ENCODE data around the gene VANGL1. TPM values are rescaled to one million over a fixed set of nuclear protein-coding genes. Genes with fewer than 3 reads are reported as not detected.

The VANGL1 gene
- total and polyA plus RNA-seq, 2 of the 4 experiments (the other 2 are of a cell fraction): 6.1 to 6.7 TPM

GRCh38 chr1:115604508-115604907 is 37.3 kb upstream of the VANGL1 start:
- Histone ChIP-seq H2BK20ac (ENCODE audit: low read depth, low read length) (no peak overlapping the region), H3K27ac (ENCODE audit: insufficient read depth, low read length) (no peak overlapping the region), H3K36me3 (ENCODE audit: control insufficient read depth, insufficient read depth, low read length) (no peaks in the 10 kb centered on the region), H3K14ac (replicated peaks; ENCODE audit: low read depth, low read length) (no peak overlapping the region), H3K4me1 (ENCODE audit: control insufficient read depth, insufficient read depth, low read length) (peaks cover 1% of the 10 kb centered on the region; the same call in 1 of the 2 replicates), H2AK9ac (replicated peaks; ENCODE audit: low read depth, low read length, poor library complexity) (no peak overlapping the region), H3K4ac (ENCODE audit: low read depth, low read length) (no peak overlapping the region), H2BK5ac (ENCODE audit: low read depth, low read length, poor library complexity, severe bottlenecking) (no peak overlapping the region), H3K4me3 (ENCODE audit: insufficient read depth, low read depth, low read length) (no peak overlapping the region), H3K79me1 (ENCODE audit: low read depth in 1 of 2, low read length in 2 of 2) (no peaks in the 10 kb centered on the region), H4K91ac (ENCODE audit: insufficient read depth, low read depth, low read length) (no peak overlapping the region), H3K56ac (ENCODE audit: extremely low read depth, insufficient read depth, low read length) (no peak overlapping the region), H4K20me1 (ENCODE audit: insufficient read depth, low read length) (no peaks in the 10 kb centered on the region), H3K9me1 (ENCODE audit: insufficient read depth, low read length) (no peaks in the 10 kb centered on the region), H4K8ac (ENCODE audit: low read depth in 2 of 2, low read length in 2 of 2) (no peak overlapping the region), H2BK15ac (ENCODE audit: low read depth, low read length) (no peak overlapping the region), H3K9ac (ENCODE audit: low read depth, low read length) (no peak overlapping the region), H3K23ac (ENCODE audit: low read depth, low read length) (no peak overlapping the region), H4K5ac (ENCODE audit: low read depth, low read length) (no peak overlapping the region), H3K27me3 (ENCODE audit: control insufficient read depth, insufficient read depth, low read length) (peaks cover 13% of the 10 kb centered on the region), H3K4me2 (ENCODE audit: low read depth, low read length) (no peak overlapping the region), H2BK120ac (ENCODE audit: low read depth, low read length) (no peak overlapping the region), H3K18ac (ENCODE audit: low read depth, low read length) (no peak overlapping the region), H2AK5ac (ENCODE audit: low read depth, low read length) (no peak overlapping the region), H2AFZ (replicated peaks; ENCODE audit: low read length, poor library complexity) (no peak overlapping the region), H3K9me3 (ENCODE audit: control insufficient read depth, insufficient read depth, low read length) (no peaks in the 10 kb centered on the region)
- in situ Hi-C loops (cut with MboI; ENCODE audit: low sequenced_read_pairs) (no loop called here), dilution Hi-C loops (cut with HindIII; ENCODE audit: low sequenced_read_pairs, unreplicated experiment) (no loop called here), intact Hi-C loops (cut with micrococcal nuclease) (loop anchor here (10.0 kb wide), 1 partner anchor 380 kb away; no protein-coding TSS in a partner anchor)
- ChIA-PET CTCF (interaction anchor here (0.9 kb wide), 1 partner anchor 9 kb away, joined by 4 read pairs; no protein-coding TSS in a partner anchor), POLR2A (ENCODE audit: unreplicated experiment) (no interaction called here)
- TF ChIP-seq CEBPB (IDR thresholded peaks at IDR 0.05; ENCODE audit: low read depth, low read length): no peak
- TF ChIP-seq FOS (IDR thresholded peaks at IDR 0.05; ENCODE audit: low read depth, low read length): no peak
- TF ChIP-seq RAD21 (IDR thresholded peaks at IDR 0.05; ENCODE audit: low read length): no peak
- TF ChIP-seq MAZ (IDR thresholded peaks at IDR 0.05; ENCODE audit: borderline replicate concordance, low read depth, low read length): no peak
- no peak for TF ChIP-seq RCOR1 (IDR thresholded peaks at IDR 0.05; ENCODE audit: insufficient replicate concordance, low read length)
- TF ChIP-seq MXI1 (IDR thresholded peaks at IDR 0.05; ENCODE audit: borderline replicate concordance, low read depth, low read length): no peak
- no peak for TF ChIP-seq CTCF (conservative IDR thresholded peaks at IDR 0.05; ENCODE audit: low read depth, low read length)
- no peak for TF ChIP-seq ELK1 (IDR thresholded peaks at IDR 0.05; ENCODE audit: borderline replicate concordance, low read depth, low read length)
- TF ChIP-seq RFX5 (IDR thresholded peaks at IDR 0.05; ENCODE audit: low read depth, low read length): no peak
- TF ChIP-seq BHLHE40 (IDR thresholded peaks at IDR 0.05; ENCODE audit: low read depth, low read length): no peak
- BruUV-seq (replicated peaks): no TSS peak
- 100% methylated on average over 2 of the region's 3 CpGs; no CpG with 5 or more reads in 1 of the 2 experiments for WGBS, 2 experiments (ENCODE audit: extremely low coverage in 2 of 2, insufficient read length in 1 of 2)
- no peak for ATAC-seq (ENCODE audit: low read depth)
- DNase-seq: no peak
